ENCODE results near the gene NOP10. TPM values are rescaled to one million over a fixed set of nuclear protein-coding genes. Genes with fewer than 3 reads are reported as not detected.

The NOP10 gene
- total RNA-seq, 1 experiment from 2014 or later = 235 TPM

DNA sequence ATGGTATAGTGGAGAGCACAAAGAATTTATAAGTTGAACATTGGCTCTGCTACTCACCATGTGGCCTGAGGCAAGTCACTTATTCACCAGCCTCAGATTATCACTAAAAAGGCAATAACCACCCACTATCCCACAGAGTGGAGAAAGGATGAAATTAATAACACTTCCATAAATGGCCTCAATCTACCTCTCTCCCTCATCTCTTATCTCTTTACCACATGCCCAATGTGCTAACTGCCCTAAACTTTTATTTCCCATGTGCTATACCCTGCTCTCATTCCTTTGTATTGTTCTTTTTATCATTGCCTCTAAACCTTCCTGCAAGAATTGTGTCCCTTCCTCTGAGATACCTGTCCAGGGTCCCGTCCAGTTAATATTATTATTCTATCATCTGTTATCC, 31.4 kb downstream of the NOP10 start:
- Histone ChIP-seq H4K5ac (ENCODE audit: insufficient read length, low read depth, low read length) (no peak overlapping the region), H2BK15ac (ENCODE audit: low read depth, low read length) (no peak overlapping the region), H4K91ac (ENCODE audit: insufficient read length, low read depth, low read length) (no peak overlapping the region), H3K23me2 (ENCODE audit: insufficient read length, low read depth, low read length, poor library complexity, severe bottlenecking) (no peaks in the 10 kb centered on the region), H4K20me1 (ENCODE audit: control insufficient read depth, insufficient read depth, insufficient read length) (no peaks in the 10 kb centered on the region), H3K23ac (ENCODE audit: insufficient read length, low read depth, low read length) (no peak overlapping the region), H3K27ac (ENCODE audit: insufficient read length, low read depth, low read length) (no peak overlapping the region), H3K4ac (ENCODE audit: low read depth, low read length) (no peak overlapping the region), H3K14ac (ENCODE audit: insufficient read depth, low read length) (no peak overlapping the region), H3K56ac (ENCODE audit: insufficient read length, low read depth, low read length) (no peak overlapping the region), H3K9me3 (ENCODE audit: control insufficient read depth, low read depth, low read length) (no peaks in the 10 kb centered on the region), H3K4me1 (ENCODE audit: insufficient read depth, low read length) (no peaks in the 10 kb centered on the region), H3K9ac (ENCODE audit: extremely low read depth, insufficient read length, low read length) (no peak overlapping the region), H3K27me3 (ENCODE audit: insufficient read depth, low read length) (no peaks in the 10 kb centered on the region), H2BK20ac (ENCODE audit: low read depth, low read length, poor library complexity, severe bottlenecking) (no peak overlapping the region), H3K79me1 (ENCODE audit: insufficient read depth, low read depth, low read length, poor library complexity, severe bottlenecking) (no peaks in the 10 kb centered on the region), H3T11ph (ENCODE audit: low read length) (no peak overlapping the region), H4K8ac (replicated peaks; ENCODE audit: insufficient read length, low read depth, low read length) (no peak overlapping the region), H2AK5ac (ENCODE audit: insufficient read length, low read length) (no peak overlapping the region), H2AFZ (ENCODE audit: low read length) (no peak overlapping the region), H2BK5ac (ENCODE audit: insufficient read length, low read length) (no peak overlapping the region), H3K18ac (ENCODE audit: insufficient read length, low read depth, low read length) (no peak overlapping the region), H3K79me2 (ENCODE audit: insufficient read depth, low read length) (no peaks in the 10 kb centered on the region), H2BK120ac (ENCODE audit: low read depth, low read length, poor library complexity, severe bottlenecking) (no peak overlapping the region), H2BK12ac (ENCODE audit: insufficient read length, low read depth, low read length) (no peak overlapping the region), H3K4me2 (ENCODE audit: insufficient read depth, insufficient read length, low read length) (no peak overlapping the region)
- no CpG with 5 or more reads among the region's 1 CpG for WGBS (ENCODE audit: extremely low coverage, insufficient read length, low lambda C conversion rate)
- Mint-ChIP-seq H3K27me3 (ENCODE audit: low read depth) (no peaks in the 10 kb centered on the region), H3K9me3 (no peaks in the 10 kb centered on the region), H3K4me1 (0 out of 4 replicates have a peak, but pooled peaks cover 0 to under 1% of the 10 kb centered on the region in 2 experiments), H3K36me3 (ENCODE audit: insufficient read depth in 1 of 3, low read depth in 3 of 3) (peaks cover 0 to 3% (median 0%) of the 10 kb centered on the region in 3 experiments; a peak in 1 of 7 replicates), H3K27ac (no peak overlapping the region), H3K4me3 (no peak overlapping the region)
- no peak for DNase-seq
- TF ChIP-seq CTCF (conservative IDR thresholded peaks at IDR 0.05) = no peak
